Adrenal gland (tissue), 12 donors: ENCODE results near the gene GPATCH2L. TPM values are rescaled to one million over a fixed set of nuclear protein-coding genes. Genes with fewer than 3 reads are reported as not detected.
A peak's percentile ranks its signal among the peaks of the same experiment; 100 is the strongest.

ENCODE experiments used
- DNase-seq, 7 donors: peaks; one replicate each; pipeline ENCODE4 v3.0.0-alpha.2; 2019 to 2020
- H3K27ac ChIP-seq, 5 donors: fragments of 200-600 bp; sonication (generic) in 4 of 5; 1 replicate in 3 of 5; 2 replicates in 2 of 5; pipeline versions ENCODE4 v1.5.1 to v1.8.0; 2016 to 2020; ENCODE audit warnings: mild to moderate bottlenecking in 1 of 5
- H3K27me3 ChIP-seq: fragments of 200-600 bp; 2 replicates; pipeline ENCODE4 v1.8.0; 2021
- H3K36me3 ChIP-seq, 2 donors: fragments of 200-600 bp; replicated peaks in 1 of 2; 1 replicate in 1 of 2; 2 replicates in 1 of 2; pipeline versions ENCODE4 v1.5.1 to v1.8.0; 2018 to 2022
- H3K4me1 ChIP-seq, 2 donors: fragments of 200-600 bp; replicated peaks in 1 of 2; 1 replicate in 1 of 2; 2 replicates in 1 of 2; pipeline versions ENCODE4 v1.5.1 to v1.8.0; 2018 to 2021
- H3K4me3 ChIP-seq, 4 donors: fragments of 200-600 bp; sonication (generic) in 3 of 4; one replicate each; pipeline ENCODE4 v1.5.1; 2016 to 2018
- H3K9me3 ChIP-seq, 3 donors: fragments of 200-600 bp; sonication (generic) in 1 of 3; replicated peaks in 1 of 3; 1 replicate in 2 of 3; 2 replicates in 1 of 3; pipeline versions ENCODE4 v1.5.1 to v1.8.0; 2016 to 2021
- POLR2A ChIP-seq, 2 donors: fragments of 450-650 bp; IDR thresholded peaks; one replicate each; pipeline ENCODE4 v1.6.1; 2017; ENCODE audit warnings: antibody characterized with exemption in 2 of 2, mild to moderate bottlenecking in 2 of 2, moderate library complexity in 1 of 2
- WGBS, 4 donors: extraction: QIAGEN DNeasy Blood & Tissue Kit in 2 of 4; methylation state at CpG; one replicate each; pipeline versions ENCODE4 v1.1.5 to v1.1.7; 2013 to 2017; 5-methylcytosine and 5-hydroxymethylcytosine counted together
- intact Hi-C, 2 donors: fragments of 100-400 bp; cut with DNase I; formaldehyde crosslinking; loops; one replicate each; pipeline versions ENCODE4 v1.14.1 to v1.15.0; 2022 to 2023
- polyA plus RNA-seq, 3 donors: library from polyadenylated mRNA; stranded (reverse); fragments of 200-250 nt in 2 of 3; fragments of 350-450 nt in 1 of 3; fragmentation: Illumina TruSeq in 1 of 3; extraction: RNeasy Lipid Tissue Mini Kit (QIAGEN cat#74804) in 1 of 3; gene quantifications; one replicate each; pipeline ENCODE4 v1.2.3, GENCODE V29; 2013 to 2014
- total RNA-seq, 9 donors: library from RNA; depleted of rRNA in 4 of 9; stranded (reverse); fragments of >200 nt in 4 of 9; fragments of 120-200 nt in 1 of 9; fragmentation: NEBNext Ultra II Directional in 1 of 9; extraction: Animal tissue kit (Norgen Biotek cat#: 25700) in 1 of 9; gene quantifications; one replicate each; pipeline versions ENCODE4 v1.1.0 to v1.2.4, GENCODE V29; 2013 to 2023
- TF ChIP-seq, protein P1 (sequence below), 6 experiments: fragments of 450-650 bp in 4 of 6; fragments of 200-600 bp in 2 of 6; sonication (generic) in 1 of 6; IDR thresholded peaks; 1 replicate in 5 of 6; 2 replicates in 1 of 6; pipeline versions ENCODE4 v1.5.1 to v1.8.0; 2016 to 2021; ENCODE audit warnings: antibody characterized with exemption in 6 of 6, mild to moderate bottlenecking in 2 of 6, moderate library complexity in 1 of 6
- donor health status: healthy with polysubstance abuse.
- donor health status: Bipolar disorder and iron deficiency.
- donor health status: DM: yes; HTN: yes; CAD: no.
- donor health status: DM: no; HTN: no; CAD: no.
- donor health status: DM: no; HTN: no; CAD: no.
- donor health status: DM: yes; HTN: yes; CAD: no.

Gene GPATCH2L
- total and polyA plus RNA-seq, 12 donors: 3.2 to 108 (median 41.1) TPM

- no peak for TF ChIP-seq POLR2A (IDR thresholded peaks at IDR 0.05)
- TF ChIP-seq, protein P1, sequence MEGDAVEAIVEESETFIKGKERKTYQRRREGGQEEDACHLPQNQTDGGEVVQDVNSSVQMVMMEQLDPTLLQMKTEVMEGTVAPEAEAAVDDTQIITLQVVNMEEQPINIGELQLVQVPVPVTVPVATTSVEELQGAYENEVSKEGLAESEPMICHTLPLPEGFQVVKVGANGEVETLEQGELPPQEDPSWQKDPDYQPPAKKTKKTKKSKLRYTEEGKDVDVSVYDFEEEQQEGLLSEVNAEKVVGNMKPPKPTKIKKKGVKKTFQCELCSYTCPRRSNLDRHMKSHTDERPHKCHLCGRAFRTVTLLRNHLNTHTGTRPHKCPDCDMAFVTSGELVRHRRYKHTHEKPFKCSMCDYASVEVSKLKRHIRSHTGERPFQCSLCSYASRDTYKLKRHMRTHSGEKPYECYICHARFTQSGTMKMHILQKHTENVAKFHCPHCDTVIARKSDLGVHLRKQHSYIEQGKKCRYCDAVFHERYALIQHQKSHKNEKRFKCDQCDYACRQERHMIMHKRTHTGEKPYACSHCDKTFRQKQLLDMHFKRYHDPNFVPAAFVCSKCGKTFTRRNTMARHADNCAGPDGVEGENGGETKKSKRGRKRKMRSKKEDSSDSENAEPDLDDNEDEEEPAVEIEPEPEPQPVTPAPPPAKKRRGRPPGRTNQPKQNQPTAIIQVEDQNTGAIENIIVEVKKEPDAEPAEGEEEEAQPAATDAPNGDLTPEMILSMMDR (IDR thresholded peaks at IDR 0.05): no peak
- peaks cover 7 to 17% of the 10 kb centered on the region in 2 donors for H3K4me1 ChIP-seq
- no peak overlapping the region for H3K27ac ChIP-seq
- no peak for DNase-seq
- no peaks in the 10 kb centered on the region for H3K27me3 ChIP-seq
- WGBS, 4 donors: 75 to 86% (median 80%) methylated on average over 2 of the region's 2 CpGs
- no peaks in the 10 kb centered on the region for H3K36me3 ChIP-seq
- intact Hi-C loops: no loop called here
- H3K4me3 ChIP-seq: no peak overlapping the region
- no peaks in the 10 kb centered on the region for H3K9me3 ChIP-seq
Measured at GRCh38 chr14:76149196-76149595, 2.5 kb upstream of the GPATCH2L start.

DNA sequence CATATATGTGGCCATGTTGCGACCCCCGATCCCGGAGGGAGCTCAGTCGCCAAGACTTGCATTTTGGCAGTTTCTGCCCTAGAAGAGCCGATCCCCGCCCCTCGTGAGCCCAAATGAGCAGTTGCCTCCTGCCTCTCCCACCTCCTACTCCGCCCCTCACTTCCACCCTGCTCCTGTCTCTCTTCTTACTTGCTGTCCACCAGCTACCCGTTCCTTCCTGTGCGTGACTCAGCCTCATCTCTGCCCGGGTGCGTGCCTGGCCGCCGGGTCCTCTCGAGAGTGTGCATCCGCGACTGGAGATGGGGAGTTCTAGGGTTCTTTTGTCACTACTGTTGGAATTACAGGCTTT is 585 bp downstream of the GPATCH2L start:
- Histone ChIP-seq H3K4me3 (peak overlapping the region in 3 of 4 donors; percentile 74 to 98 (median 94)), H3K27me3 (no peaks in the 10 kb centered on the region), H3K4me1 (peaks cover 20 to 46% of the 10 kb centered on the region in 2 donors), H3K9me3 (no peaks in the 10 kb centered on the region), H3K36me3 (peaks cover 0 to 9% of the 10 kb centered on the region in 2 donors), H3K27ac (peak overlapping the region in 4 of 5 donors; percentile 45 to 94 (median 88))
- DNase-seq: peak; percentile 58 to 88 (median 83)
- intact Hi-C loops: no loop called here
- WGBS, 4 donors: 0 to 1% (median 0%) methylated on average over 17 of the region's 17 CpGs
- TF ChIP-seq, protein P1 (IDR thresholded peaks at IDR 0.05): no peak
- TF ChIP-seq POLR2A (IDR thresholded peaks at IDR 0.05): peak in 1 of 2 donors; percentile 23

GRCh38 chr14:76153919-76154318 is 2.2 kb downstream of the GPATCH2L start:
- 73 to 84% (median 80%) methylated on average over 1 of the region's 1 CpG for WGBS, 4 donors
- H3K9me3 ChIP-seq: no peaks in the 10 kb centered on the region
- no peak overlapping the region for H3K4me3 ChIP-seq
- peaks cover 20 to 51% of the 10 kb centered on the region in 2 donors for H3K4me1 ChIP-seq
- no peak for DNase-seq
- TF ChIP-seq, protein P1 (IDR thresholded peaks at IDR 0.05): no peak
- no peak for TF ChIP-seq POLR2A (IDR thresholded peaks at IDR 0.05)
- no peaks in the 10 kb centered on the region for H3K27me3 ChIP-seq
- peaks cover 0 to 21% of the 10 kb centered on the region in 2 donors for H3K36me3 ChIP-seq
- no peak overlapping the region for H3K27ac ChIP-seq
- intact Hi-C loops: no loop called here

GRCh38 chr14:76154539-76155126 is 2.9 kb downstream of the GPATCH2L start:
- Histone ChIP-seq H3K27me3 (no peaks in the 10 kb centered on the region), H3K9me3 (no peaks in the 10 kb centered on the region), H3K4me3 (no peak overlapping the region), H3K4me1 (peaks cover 20 to 51% of the 10 kb centered on the region in 2 donors), H3K36me3 (peaks cover 0 to 28% of the 10 kb centered on the region in 2 donors), H3K27ac (no peak overlapping the region)
- TF ChIP-seq, protein P1 (IDR thresholded peaks at IDR 0.05): no peak
- no peak for TF ChIP-seq POLR2A (IDR thresholded peaks at IDR 0.05)
- DNase-seq: no peak
- intact Hi-C loops: no loop called here
- 92 to 93% (median 92%) methylated on average over 11 of the region's 11 CpGs for WGBS, 4 donors
